ENCODE measurements around the gene RAC2. TPM values are rescaled to one million over a fixed set of nuclear protein-coding genes. Genes with fewer than 3 reads are reported as not detected.
A peak's percentile ranks its signal among the peaks of the same experiment; 100 is the strongest.

Gene RAC2
- total and polyA plus RNA-seq, 11 donors, result 1.3 to 60.5 (median 3.8) TPM

- TF ChIP-seq POLR2A (IDR thresholded peaks at IDR 0.05) (no peak), CTCF (IDR thresholded peaks at IDR 0.05) (no peak)
- DNase-seq (peak in 2 of 5 donors; percentile 11 to 14), ATAC-seq (no peak)
- 69 to 78% (median 75%) methylated on average over 2 of the region's 2 CpGs for WGBS, 4 donors
- Histone ChIP-seq H3K4me3 (no peak overlapping the region), H3K4me1 (peaks cover 0 to 68% (median 0%) of the 10 kb centered on the region in 12 donors), H3K9me3 (no peaks in the 10 kb centered on the region), H3K27ac (no peak overlapping the region), H3K36me3 (no peaks in the 10 kb centered on the region), H3K27me3 (peaks cover 0 to 60% (median under 1%) of the 10 kb centered on the region in 9 donors)
- intact Hi-C loops (cut with DNase I), result no loop called here
Observed at GRCh38 chr22:37276776-37277175, 32.7 kb upstream of the RAC2 start.

- Histone ChIP-seq H3K4me1 (peaks cover 0 to 74% (median 0%) of the 10 kb centered on the region in 12 donors), H3K36me3 (no peaks in the 10 kb centered on the region), H3K4me3 (no peak overlapping the region), H3K27ac (peak overlapping the region in 1 of 12 donors; percentile 93), H3K9me3 (no peaks in the 10 kb centered on the region), H3K27me3 (peaks cover 0 to 53% (median 0%) of the 10 kb centered on the region in 9 donors)
- TF ChIP-seq POLR2A (IDR thresholded peaks at IDR 0.05) (no peak), CTCF (IDR thresholded peaks at IDR 0.05) (no peak)
- intact Hi-C loops (cut with DNase I), result no loop called here
- no peak for ATAC-seq
- 68 to 90% (median 77%) methylated on average over 5 of the region's 5 CpGs for WGBS, 4 donors
- DNase-seq, result peak in 2 of 5 donors; percentile 1 to 3
Observed at GRCh38 chr22:37275622-37276021, 31.6 kb upstream of the RAC2 start.

- no peak overlapping the region for H3K4me3 ChIP-seq
- no peak for ATAC-seq
- no peak for TF ChIP-seq POLR2A (IDR thresholded peaks at IDR 0.05)
- TF ChIP-seq CTCF (IDR thresholded peaks at IDR 0.05), result no peak
- H3K4me1 ChIP-seq, result peaks cover 0 to 78% (median 0%) of the 10 kb centered on the region in 12 donors
- intact Hi-C loops (cut with DNase I), result no loop called here
- no peaks in the 10 kb centered on the region for H3K9me3 ChIP-seq
- peak overlapping the region in 4 of 12 donors; percentile 24 to 93 (median 41) for H3K27ac ChIP-seq
- H3K36me3 ChIP-seq, result no peaks in the 10 kb centered on the region
- peak in 1 of 5 donors; percentile 38 for DNase-seq
- H3K27me3 ChIP-seq, result peaks cover 0 to 52% (median 0%) of the 10 kb centered on the region in 9 donors
- 80 to 86% (median 83%) methylated on average over 9 to 11 of the region's 11 CpGs for WGBS, 4 donors
Observed at GRCh38 chr22:37275134-37275533, 31.1 kb upstream of the RAC2 start.

- intact Hi-C loops (cut with DNase I), result no loop called here
- H3K36me3 ChIP-seq, result no peaks in the 10 kb centered on the region
- DNase-seq, result peak; percentile 49 to 78 (median 70)
- peaks cover 0 to 46% (median 0%) of the 10 kb centered on the region in 9 donors for H3K27me3 ChIP-seq
- ATAC-seq, result peak; percentile 23 to 82 (median 64)
- H3K4me3 ChIP-seq, result no peak overlapping the region
- H3K27ac ChIP-seq, result peak overlapping the region in 4 of 12 donors; percentile 24 to 93 (median 41)
- 62 to 83% (median 65%) methylated on average over 5 to 12 of the region's 12 CpGs for WGBS, 4 donors
- peaks cover 0 to 76% (median 0%) of the 10 kb centered on the region in 12 donors for H3K4me1 ChIP-seq
- no peaks in the 10 kb centered on the region for H3K9me3 ChIP-seq
- TF ChIP-seq CTCF (IDR thresholded peaks at IDR 0.05) (no peak), POLR2A (IDR thresholded peaks at IDR 0.05) (no peak)
Observed at GRCh38 chr22:37274380-37274862, 30.4 kb upstream of the RAC2 start.
